ENCODE measurements around the gene CARS1. TPM values are rescaled to one million over a fixed set of nuclear protein-coding genes. Genes with fewer than 3 reads are reported as not detected.

The CARS1 gene
- total and polyA plus RNA-seq, 2 donors (not counting 1 experiment from before 2014, with no cell fraction given): 31.3 to 49.5 TPM

DNA sequence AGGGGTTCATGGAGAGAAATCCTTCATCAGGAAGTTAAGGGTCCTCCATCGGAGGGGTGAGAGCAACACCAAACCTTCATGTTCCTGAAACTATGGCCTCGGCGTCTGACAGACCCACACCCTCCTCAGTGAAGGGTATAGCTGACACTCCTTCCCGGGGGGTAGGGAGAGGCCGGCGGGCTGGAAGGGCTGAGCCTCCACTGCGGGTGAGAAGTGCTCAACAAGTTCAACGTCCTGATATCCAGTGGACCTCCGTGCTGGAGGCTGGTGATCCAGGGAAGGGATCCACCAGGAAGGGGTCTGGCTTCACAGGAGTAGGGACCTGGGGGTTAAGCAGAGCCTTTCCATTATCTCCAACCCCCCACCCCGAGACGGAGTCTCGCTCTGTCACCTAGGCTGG, 12.3 kb downstream of the CARS1 start:
- POLR2A ChIA-PET: no interaction called here
- H3K27me3 ChIP-seq (replicated peaks in 1 of 4; ENCODE audit: control extremely low read depth in 1 of 4, control insufficient read depth in 3 of 4, insufficient read depth in 4 of 4, low read length in 3 of 4): no peaks in the 10 kb centered on the region
- no peak for DNase-seq
- H3K4me2 ChIP-seq (replicated peaks; ENCODE audit: low read depth, low read length, poor library complexity, severe bottlenecking): no peak overlapping the region
- no peak overlapping the region for H3K4me3 ChIP-seq (ENCODE audit: control extremely low read depth in 1 of 5, extremely low read depth in 1 of 5, insufficient read depth in 1 of 5, low read depth in 2 of 5, low read length in 4 of 5)
- H3K9ac ChIP-seq (ENCODE audit: low read length): no peak overlapping the region
- peaks cover 81% of the 10 kb centered on the region for H4K20me1 ChIP-seq (ENCODE audit: control insufficient read depth, insufficient read depth, low read length, poor library complexity, severe bottlenecking)
- no peak overlapping the region for H3K27ac ChIP-seq (ENCODE audit: low read length in 2 of 2)
- Mint-ChIP-seq H3K4me1 (peaks cover 10% of the 10 kb centered on the region), H3K27ac (no peak overlapping the region), H3K9me3 (ENCODE audit: insufficient read depth) (no peaks in the 10 kb centered on the region), H3K4me3 (no peak overlapping the region), H3K27me3 (no peaks in the 10 kb centered on the region)
- ATAC-seq (ENCODE audit: low read depth): no peak
- CTCF ChIA-PET: interaction anchor here (3.0 kb wide), 1 partner anchor 46 kb away, joined by 10 read pairs; no protein-coding TSS in a partner anchor
- H3K36me3 ChIP-seq (replicated peaks in 1 of 2; ENCODE audit: control extremely low read depth in 1 of 2, control insufficient read depth in 1 of 2, extremely low read depth in 1 of 2, insufficient read depth in 2 of 2, low read length in 1 of 2): peaks cover 0 to 42% of the 10 kb centered on the region in 2 experiments
- H2AFZ ChIP-seq (ENCODE audit: insufficient read depth, low read depth, low read length, poor library complexity, severe bottlenecking): no peak overlapping the region
- H3K4me1 ChIP-seq (ENCODE audit: control insufficient read depth in 2 of 2, insufficient read depth in 2 of 2, low read length in 2 of 2): peaks cover 5 to 9% of the 10 kb centered on the region in 2 donors
- intact Hi-C loops (cut with micrococcal nuclease): no loop called here
- TF ChIP-seq, protein P1, sequence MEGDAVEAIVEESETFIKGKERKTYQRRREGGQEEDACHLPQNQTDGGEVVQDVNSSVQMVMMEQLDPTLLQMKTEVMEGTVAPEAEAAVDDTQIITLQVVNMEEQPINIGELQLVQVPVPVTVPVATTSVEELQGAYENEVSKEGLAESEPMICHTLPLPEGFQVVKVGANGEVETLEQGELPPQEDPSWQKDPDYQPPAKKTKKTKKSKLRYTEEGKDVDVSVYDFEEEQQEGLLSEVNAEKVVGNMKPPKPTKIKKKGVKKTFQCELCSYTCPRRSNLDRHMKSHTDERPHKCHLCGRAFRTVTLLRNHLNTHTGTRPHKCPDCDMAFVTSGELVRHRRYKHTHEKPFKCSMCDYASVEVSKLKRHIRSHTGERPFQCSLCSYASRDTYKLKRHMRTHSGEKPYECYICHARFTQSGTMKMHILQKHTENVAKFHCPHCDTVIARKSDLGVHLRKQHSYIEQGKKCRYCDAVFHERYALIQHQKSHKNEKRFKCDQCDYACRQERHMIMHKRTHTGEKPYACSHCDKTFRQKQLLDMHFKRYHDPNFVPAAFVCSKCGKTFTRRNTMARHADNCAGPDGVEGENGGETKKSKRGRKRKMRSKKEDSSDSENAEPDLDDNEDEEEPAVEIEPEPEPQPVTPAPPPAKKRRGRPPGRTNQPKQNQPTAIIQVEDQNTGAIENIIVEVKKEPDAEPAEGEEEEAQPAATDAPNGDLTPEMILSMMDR (IDR thresholded peaks at IDR 0.05): no peak
- no peak for TF ChIP-seq EZH2 (IDR thresholded peaks at IDR 0.05; ENCODE audit: borderline replicate concordance, insufficient read depth, low read depth, low read length, poor library complexity, severe bottlenecking)
- H3K9me3 ChIP-seq (ENCODE audit: control extremely low read depth in 1 of 3, control insufficient read depth in 2 of 3, insufficient read depth in 1 of 3, low read length in 2 of 3): no peaks in the 10 kb centered on the region
- H3K79me2 ChIP-seq (ENCODE audit: control insufficient read depth, insufficient read depth, low read length): peaks cover 74% of the 10 kb centered on the region
- 95% methylated on average over 6 of the region's 12 CpGs for whole genome bisulfite sequencing (ENCODE audit: insufficient coverage)

DNA sequence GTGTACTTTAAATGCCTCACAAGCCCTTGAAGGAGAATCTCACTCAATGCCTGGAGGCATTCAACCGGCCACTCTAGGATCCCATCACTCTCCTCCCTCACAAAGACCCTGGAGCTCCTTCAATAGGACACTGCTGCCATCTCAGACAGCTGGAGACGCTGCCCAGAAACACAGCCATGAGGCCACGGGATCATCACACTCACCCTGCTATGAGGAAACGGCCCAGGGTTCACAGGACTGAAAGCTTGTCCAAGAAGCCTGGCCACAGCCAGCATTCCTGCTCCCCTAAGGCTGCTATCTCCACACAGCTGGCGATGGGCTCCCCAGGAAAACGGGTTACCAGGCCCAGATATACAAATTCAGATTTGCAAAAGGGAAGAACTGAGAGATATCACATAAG, 13.2 kb downstream of the CARS1 start:
- intact Hi-C loops (cut with micrococcal nuclease): no loop called here
- DNase-seq (no peak), ATAC-seq (ENCODE audit: low read depth) (no peak)
- Histone ChIP-seq H3K27me3 (replicated peaks in 1 of 4; ENCODE audit: control extremely low read depth in 1 of 4, control insufficient read depth in 3 of 4, insufficient read depth in 4 of 4, low read length in 3 of 4) (no peaks in the 10 kb centered on the region), H3K9me3 (ENCODE audit: control extremely low read depth in 1 of 3, control insufficient read depth in 2 of 3, insufficient read depth in 1 of 3, low read length in 2 of 3) (no peaks in the 10 kb centered on the region), H4K20me1 (ENCODE audit: control insufficient read depth, insufficient read depth, low read length, poor library complexity, severe bottlenecking) (peaks cover 72% of the 10 kb centered on the region), H3K27ac (ENCODE audit: low read length in 2 of 2) (no peak overlapping the region), H3K4me1 (ENCODE audit: control insufficient read depth in 2 of 2, insufficient read depth in 2 of 2, low read length in 2 of 2) (peaks cover 0 to under 1% of the 10 kb centered on the region in 2 donors), H3K79me2 (ENCODE audit: control insufficient read depth, insufficient read depth, low read length) (peaks cover 65% of the 10 kb centered on the region), H3K9ac (ENCODE audit: low read length) (no peak overlapping the region), H2AFZ (ENCODE audit: insufficient read depth, low read depth, low read length, poor library complexity, severe bottlenecking) (no peak overlapping the region), H3K4me2 (replicated peaks; ENCODE audit: low read depth, low read length, poor library complexity, severe bottlenecking) (no peak overlapping the region), H3K36me3 (replicated peaks in 1 of 2; ENCODE audit: control extremely low read depth in 1 of 2, control insufficient read depth in 1 of 2, extremely low read depth in 1 of 2, insufficient read depth in 2 of 2, low read length in 1 of 2) (peaks cover 0 to 48% of the 10 kb centered on the region in 2 experiments), H3K4me3 (ENCODE audit: control extremely low read depth in 1 of 5, extremely low read depth in 1 of 5, insufficient read depth in 1 of 5, low read depth in 2 of 5, low read length in 4 of 5) (no peak overlapping the region)
- ChIA-PET POLR2A (no interaction called here), CTCF (no interaction called here)
- Mint-ChIP-seq H3K4me3 (no peak overlapping the region), H3K27me3 (no peaks in the 10 kb centered on the region), H3K4me1 (peaks cover 2% of the 10 kb centered on the region), H3K9me3 (ENCODE audit: insufficient read depth) (no peaks in the 10 kb centered on the region), H3K27ac (no peak overlapping the region)
- WGBS (ENCODE audit: insufficient coverage): 90% methylated on average over 5 of the region's 6 CpGs
- TF ChIP-seq, protein P1 (IDR thresholded peaks at IDR 0.05): no peak
- TF ChIP-seq EZH2 (IDR thresholded peaks at IDR 0.05; ENCODE audit: borderline replicate concordance, insufficient read depth, low read depth, low read length, poor library complexity, severe bottlenecking): no peak

All from B cell (primary cell).